Parathyroid adenoma (tissue), 2 donors: ENCODE data around the gene TCP11.
"Not testable (repeated sequence)": the region's sequence is repeated elsewhere in the genome, so short reads cannot be mapped to it uniquely, and the experiment has no call there.

Experiments
- H2AFZ ChIP-seq: fragments of 300-600 bp; sonication (generic); one replicate; pipeline ENCODE4 v1.7.0; 2017; ENCODE audit warnings: antibody characterized with exemption, mild to moderate bottlenecking
- H3K27ac ChIP-seq: fragments of 300-600 bp; sonication (generic); one replicate; pipeline ENCODE4 v1.7.0; 2017
- H3K27me3 ChIP-seq: fragments of 300-600 bp; sonication (generic); one replicate; pipeline ENCODE4 v1.7.0; 2017; ENCODE audit warnings: low read length; ENCODE audit not compliant: control insufficient read depth, insufficient read depth
- H3K36me3 ChIP-seq: fragments of 300-600 bp; sonication (generic); one replicate; pipeline ENCODE4 v1.7.0; 2017; ENCODE audit warnings: low read length; ENCODE audit not compliant: control insufficient read depth, insufficient read depth
- H3K4me1 ChIP-seq: fragments of 300-600 bp; sonication (generic); one replicate; pipeline ENCODE4 v1.7.0; 2017; ENCODE audit warnings: control low read depth
- H3K4me2 ChIP-seq: fragments of 300-600 bp; sonication (generic); one replicate; pipeline ENCODE4 v1.7.0; 2017; ENCODE audit warnings: low read length
- H3K4me3 ChIP-seq: fragments of 300-600 bp; sonication (generic); one replicate; pipeline ENCODE4 v1.7.0; 2017; ENCODE audit warnings: low read depth, low read length
- H3K79me2 ChIP-seq: fragments of 300-600 bp; sonication (generic); one replicate; pipeline ENCODE4 v1.7.0; 2017; ENCODE audit warnings: control low read depth
- H3K9ac ChIP-seq: fragments of 300-600 bp; sonication (generic); one replicate; pipeline ENCODE4 v1.7.0; 2017; ENCODE audit warnings: mild to moderate bottlenecking
- H3K9me3 ChIP-seq: fragments of 300-600 bp; sonication (generic); one replicate; pipeline ENCODE4 v1.7.0; 2017; ENCODE audit warnings: low read length; ENCODE audit not compliant: control insufficient read depth
- TF ChIP-seq, protein P1 (sequence below): fragments of 300-600 bp; sonication (generic); IDR thresholded peaks from one replicate; pipeline ENCODE4 v1.7.0; 2017; ENCODE audit warnings: antibody characterized with exemption, mild to moderate bottlenecking
- donor health status: primary hyperparathyroidism.

TCP11 gene

DNA sequence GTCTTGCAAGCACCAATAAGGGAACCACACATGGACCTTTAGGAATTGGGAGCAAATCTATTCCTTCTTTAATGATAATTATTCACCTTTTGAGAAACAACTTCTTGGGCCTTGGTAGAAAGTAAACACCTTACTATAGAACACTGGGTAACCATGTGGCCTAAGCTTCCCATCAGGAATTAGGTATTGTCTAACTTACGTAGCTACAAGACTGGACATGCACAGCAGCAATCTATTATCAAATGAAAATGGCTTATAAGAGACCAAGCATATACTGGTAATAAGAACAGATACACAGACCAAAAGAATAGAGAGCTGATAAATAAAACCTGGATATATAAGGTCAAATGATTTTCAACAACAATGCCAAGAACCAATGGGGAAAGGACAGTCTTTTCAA is 16.8 kb downstream of the TCP11 start:
- H3K4me2 ChIP-seq: no peak overlapping the region
- H3K79me2 ChIP-seq: no peaks in the 10 kb centered on the region
- no peak overlapping the region for H2AFZ ChIP-seq
- no peaks in the 10 kb centered on the region for H3K36me3 ChIP-seq
- no peaks in the 10 kb centered on the region for H3K9me3 ChIP-seq
- no peak overlapping the region for H3K9ac ChIP-seq
- TF ChIP-seq, protein P1, sequence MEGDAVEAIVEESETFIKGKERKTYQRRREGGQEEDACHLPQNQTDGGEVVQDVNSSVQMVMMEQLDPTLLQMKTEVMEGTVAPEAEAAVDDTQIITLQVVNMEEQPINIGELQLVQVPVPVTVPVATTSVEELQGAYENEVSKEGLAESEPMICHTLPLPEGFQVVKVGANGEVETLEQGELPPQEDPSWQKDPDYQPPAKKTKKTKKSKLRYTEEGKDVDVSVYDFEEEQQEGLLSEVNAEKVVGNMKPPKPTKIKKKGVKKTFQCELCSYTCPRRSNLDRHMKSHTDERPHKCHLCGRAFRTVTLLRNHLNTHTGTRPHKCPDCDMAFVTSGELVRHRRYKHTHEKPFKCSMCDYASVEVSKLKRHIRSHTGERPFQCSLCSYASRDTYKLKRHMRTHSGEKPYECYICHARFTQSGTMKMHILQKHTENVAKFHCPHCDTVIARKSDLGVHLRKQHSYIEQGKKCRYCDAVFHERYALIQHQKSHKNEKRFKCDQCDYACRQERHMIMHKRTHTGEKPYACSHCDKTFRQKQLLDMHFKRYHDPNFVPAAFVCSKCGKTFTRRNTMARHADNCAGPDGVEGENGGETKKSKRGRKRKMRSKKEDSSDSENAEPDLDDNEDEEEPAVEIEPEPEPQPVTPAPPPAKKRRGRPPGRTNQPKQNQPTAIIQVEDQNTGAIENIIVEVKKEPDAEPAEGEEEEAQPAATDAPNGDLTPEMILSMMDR: no peak
- H3K27me3 ChIP-seq: no peaks in the 10 kb centered on the region
- no peak overlapping the region for H3K4me3 ChIP-seq
- no peaks in the 10 kb centered on the region for H3K4me1 ChIP-seq
- H3K27ac ChIP-seq: no peak overlapping the region

DNA sequence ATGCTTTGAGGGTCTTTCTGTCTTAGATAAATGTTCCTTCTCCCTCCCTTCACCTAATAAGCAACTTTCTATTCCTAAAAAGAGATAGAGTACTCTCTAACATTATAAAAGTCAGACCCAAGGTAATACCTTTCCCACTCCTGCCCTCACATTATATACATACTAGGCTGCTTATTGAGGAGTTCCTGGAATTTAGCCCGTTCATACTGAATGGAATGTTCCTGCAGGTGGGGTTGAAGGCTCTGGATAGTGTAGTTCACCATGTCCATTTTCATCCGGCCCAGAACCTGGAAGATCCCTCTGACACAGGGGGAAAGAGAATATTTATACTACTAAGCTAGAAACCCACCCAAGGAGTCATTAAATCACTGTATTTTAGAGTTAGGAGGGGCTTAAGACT is 20.4 kb downstream of the TCP11 start:
- H3K36me3 ChIP-seq: no peaks in the 10 kb centered on the region
- H3K27me3 ChIP-seq: no peaks in the 10 kb centered on the region
- no peaks in the 10 kb centered on the region for H3K4me1 ChIP-seq
- TF ChIP-seq, protein P1: no peak
- H3K79me2 ChIP-seq: no peaks in the 10 kb centered on the region
- no peak overlapping the region for H3K4me2 ChIP-seq
- H3K9me3 ChIP-seq: no peaks in the 10 kb centered on the region
- no peak overlapping the region for H3K9ac ChIP-seq
- no peak overlapping the region for H3K27ac ChIP-seq
- no peak overlapping the region for H3K4me3 ChIP-seq
- H2AFZ ChIP-seq: no peak overlapping the region

GRCh38 chr6:35108309-35108885 is 32.7 kb downstream of the TCP11 start:
- H3K4me3 ChIP-seq: no peak overlapping the region
- no peak overlapping the region for H3K9ac ChIP-seq
- H3K9me3 ChIP-seq: no peaks in the 10 kb centered on the region
- no peaks in the 10 kb centered on the region for H3K36me3 ChIP-seq
- no peak overlapping the region for H3K27ac ChIP-seq
- TF ChIP-seq, protein P1: no peak
- no peak overlapping the region for H2AFZ ChIP-seq
- H3K4me2 ChIP-seq: no peak overlapping the region
- H3K79me2 ChIP-seq: no peaks in the 10 kb centered on the region
- H3K4me1 ChIP-seq: no peaks in the 10 kb centered on the region
- no peaks in the 10 kb centered on the region for H3K27me3 ChIP-seq

GRCh38 chr6:35107761-35108160 is 33.4 kb downstream of the TCP11 start:
- not testable (repeated sequence) for H3K36me3 ChIP-seq, H3K27ac ChIP-seq

DNA sequence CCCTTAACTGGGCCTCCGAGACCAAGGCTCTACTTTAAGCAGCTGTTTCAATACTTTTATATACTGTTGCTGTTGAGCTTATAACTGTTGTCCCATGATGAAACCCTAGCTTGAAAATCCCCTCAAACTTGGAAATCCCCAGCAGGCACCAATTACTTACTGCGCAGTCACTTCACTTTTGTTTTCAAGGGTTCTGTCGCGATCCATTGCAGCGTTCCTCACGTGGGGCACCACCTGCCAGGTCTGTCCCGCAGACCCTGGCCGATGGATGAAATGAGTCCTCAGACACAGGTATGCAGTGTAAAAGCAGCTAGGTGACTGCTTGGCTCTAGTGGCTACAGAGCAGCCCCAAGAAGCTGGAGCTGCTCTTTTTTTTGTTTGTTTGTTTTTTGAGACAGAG is 33.9 kb downstream of the TCP11 start:
- not testable (repeated sequence) for H3K4me1 ChIP-seq, H3K4me2 ChIP-seq, H2AFZ ChIP-seq, H3K27me3 ChIP-seq, H3K36me3 ChIP-seq, H3K9ac ChIP-seq, H3K27ac ChIP-seq, H3K79me2 ChIP-seq, H3K9me3 ChIP-seq, H3K4me3 ChIP-seq

More at GRCh38 chr6:35107761-35108160, 33.4 kb downstream of the TCP11 start:
- not testable (repeated sequence) for H3K4me2 ChIP-seq, H2AFZ ChIP-seq, H3K27me3 ChIP-seq, H3K4me1 ChIP-seq, H3K4me3 ChIP-seq, H3K9ac ChIP-seq, H3K79me2 ChIP-seq, H3K9me3 ChIP-seq

- not testable (repeated sequence) for H3K9ac ChIP-seq, H3K27me3 ChIP-seq, H2AFZ ChIP-seq, H3K9me3 ChIP-seq, H3K79me2 ChIP-seq, H3K4me3 ChIP-seq, H3K4me2 ChIP-seq, H3K27ac ChIP-seq, H3K36me3 ChIP-seq, H3K4me1 ChIP-seq
Observed at GRCh38 chr6:35106061-35106460, 35.1 kb downstream of the TCP11 start.
